ENCODE data around the gene RNF111.

Gene RNF111

GRCh38 chr15:58987491-58988005 is at the start of gene RNF111:
TSS of gene RNF111 (plus strand) at chr15:58987663. CDS start at chr15:59030823, 43,160 bp downstream.
- DNase-seq (ENCODE audit: low read depth in 2 of 2): peak; percentile 77 to 84

- no peak for DNase-seq (ENCODE audit: low read depth in 2 of 2)
Measured at GRCh38 chr15:58947179-58947578, 40.3 kb upstream of the RNF111 start.

GRCh38 chr15:58951388-58952007 is 36.0 kb upstream of the RNF111 start:
- no peak for DNase-seq (ENCODE audit: low read depth in 2 of 2)

GRCh38 chr15:58952751-58953150 is 34.7 kb upstream of the RNF111 start:
- DNase-seq (ENCODE audit: low read depth in 2 of 2): no peak

GRCh38 chr15:58957101-58957973 is 30.1 kb upstream of the RNF111 start:
- DNase-seq (ENCODE audit: low read depth in 2 of 2): peak in 1 of 2 donors; percentile 38

GRCh38 chr15:58958811-58959210 is 28.7 kb upstream of the RNF111 start:
- DNase-seq (ENCODE audit: low read depth in 2 of 2): no peak

- no peak for DNase-seq (ENCODE audit: low read depth in 2 of 2)
Measured at GRCh38 chr15:58962136-58962535, 25.3 kb upstream of the RNF111 start.

- DNase-seq (ENCODE audit: low read depth in 2 of 2): no peak
Measured at GRCh38 chr15:58962662-58963565, 24.5 kb upstream of the RNF111 start.

- no peak for DNase-seq (ENCODE audit: low read depth in 2 of 2)
Measured at GRCh38 chr15:58966698-58967097, 20.8 kb upstream of the RNF111 start.

- DNase-seq (ENCODE audit: low read depth in 2 of 2): no peak
Measured at GRCh38 chr15:58967479-58967878, 20.0 kb upstream of the RNF111 start.

- no peak for DNase-seq (ENCODE audit: low read depth in 2 of 2)
Measured at GRCh38 chr15:58977887-58978286, 9.6 kb upstream of the RNF111 start.

- DNase-seq (ENCODE audit: low read depth in 2 of 2): no peak
Measured at GRCh38 chr15:58980351-58980939, 7.0 kb upstream of the RNF111 start.

- no peak for DNase-seq (ENCODE audit: low read depth in 2 of 2)
Measured at GRCh38 chr15:58981808-58982475, 5.5 kb upstream of the RNF111 start.

- no peak for DNase-seq (ENCODE audit: low read depth in 2 of 2)
Measured at GRCh38 chr15:58983261-58983660, 4.2 kb upstream of the RNF111 start.

GRCh38 chr15:58985443-58985842 is 2.0 kb upstream of the RNF111 start:
- DNase-seq (ENCODE audit: low read depth in 2 of 2): no peak

- no peak for DNase-seq (ENCODE audit: low read depth in 2 of 2)
Measured at GRCh38 chr15:58987036-58987435, 427 bp upstream of the RNF111 start.

- peak; percentile 15 to 35 for DNase-seq (ENCODE audit: low read depth in 2 of 2)
Measured at GRCh38 chr15:58988006-58988785, 733 bp downstream of the RNF111 start.

GRCh38 chr15:58992181-58992580 is 4.7 kb downstream of the RNF111 start:
- DNase-seq (ENCODE audit: low read depth in 2 of 2): no peak

GRCh38 chr15:58994906-58995453 is 7.5 kb downstream of the RNF111 start:
- no peak for DNase-seq (ENCODE audit: low read depth in 2 of 2)

- no peak for DNase-seq (ENCODE audit: low read depth in 2 of 2)
Measured at GRCh38 chr15:58999694-59000093, 12.2 kb downstream of the RNF111 start.

Measured in activated CD8-positive, alpha-beta memory T cell treated with anti-CD3 and anti-CD28 coated beads for 4 hours (primary cell).